ENCODE data around the gene SCN2B.
"Not testable (repeated sequence)": the region's sequence is repeated elsewhere in the genome, so short reads cannot be mapped to it uniquely, and the experiment has no call there.

GRCh38 chr11:118190942-118191506 is 14.6 kb upstream of the SCN2B start:
- TF ChIP-seq CTCF, EP300, POLR2A, POLR2AphosphoS5 (IDR thresholded peaks at IDR 0.05): not testable (repeated sequence)
